ENCODE results near the gene ARL14.

Gene ARL14

GRCh38 chr3:160676547-160677303 is at the start of gene ARL14:
Gene ARL14 (plus strand): TSS chr3:160677160. CDS start chr3:160677347, 187 bp downstream.
- no peak for DNase-seq (ENCODE audit: low read depth)

- DNase-seq (ENCODE audit: low read depth) = no peak
These were observed 47.5 kb upstream of the ARL14 start for GRCh38 chr3:160629491-160629890.

- DNase-seq (ENCODE audit: low read depth) = no peak
These were observed 43.4 kb upstream of the ARL14 start for GRCh38 chr3:160633361-160634083.

- DNase-seq (ENCODE audit: low read depth) = no peak
These were observed 41.7 kb upstream of the ARL14 start for GRCh38 chr3:160635213-160635612.

GRCh38 chr3:160637086-160637485 is 39.9 kb upstream of the ARL14 start:
- no peak for DNase-seq (ENCODE audit: low read depth)

- no peak for DNase-seq (ENCODE audit: low read depth)
These were observed 38.8 kb upstream of the ARL14 start for GRCh38 chr3:160638184-160638583.

- DNase-seq (ENCODE audit: low read depth) = no peak
These were observed 35.2 kb upstream of the ARL14 start for GRCh38 chr3:160641665-160642309.

- no peak for DNase-seq (ENCODE audit: low read depth)
These were observed 33.0 kb upstream of the ARL14 start for GRCh38 chr3:160643994-160644393.

- no peak for DNase-seq (ENCODE audit: low read depth)
These were observed 32.5 kb upstream of the ARL14 start for GRCh38 chr3:160644491-160644890.

GRCh38 chr3:160648701-160649100 is 28.3 kb upstream of the ARL14 start:
- no peak for DNase-seq (ENCODE audit: low read depth)

- DNase-seq (ENCODE audit: low read depth) = no peak
These were observed 27.4 kb upstream of the ARL14 start for GRCh38 chr3:160649596-160649995.

GRCh38 chr3:160653512-160653911 is 23.4 kb upstream of the ARL14 start:
- no peak for DNase-seq (ENCODE audit: low read depth)

- no peak for DNase-seq (ENCODE audit: low read depth)
These were observed 16.1 kb upstream of the ARL14 start for GRCh38 chr3:160660902-160661301.

- no peak for DNase-seq (ENCODE audit: low read depth)
These were observed 15.3 kb upstream of the ARL14 start for GRCh38 chr3:160661660-160662059.

- DNase-seq (ENCODE audit: low read depth) = no peak
These were observed 11.7 kb upstream of the ARL14 start for GRCh38 chr3:160665231-160665630.

- peak; percentile 87 for DNase-seq (ENCODE audit: low read depth)
These were observed 11.0 kb upstream of the ARL14 start for GRCh38 chr3:160665784-160666526.

GRCh38 chr3:160667452-160667851 is 9.5 kb upstream of the ARL14 start:
- DNase-seq (ENCODE audit: low read depth) = peak; percentile 88

- DNase-seq (ENCODE audit: low read depth) = no peak
These were observed 8.5 kb upstream of the ARL14 start for GRCh38 chr3:160668454-160668853.

GRCh38 chr3:160671231-160671630 is 5.7 kb upstream of the ARL14 start:
- DNase-seq (ENCODE audit: low read depth) = no peak

- DNase-seq (ENCODE audit: low read depth) = no peak
These were observed 5.0 kb upstream of the ARL14 start for GRCh38 chr3:160671995-160672394.

- no peak for DNase-seq (ENCODE audit: low read depth)
These were observed 3.8 kb upstream of the ARL14 start for GRCh38 chr3:160673188-160673587.

- DNase-seq (ENCODE audit: low read depth) = no peak
These were observed 1.3 kb upstream of the ARL14 start for GRCh38 chr3:160675566-160676124.

Data from HS-5 (cell line).